ENCODE data around the gene PAN2.
"Not testable (repeated sequence)": the region's sequence is repeated elsewhere in the genome, so short reads cannot be mapped to it uniquely, and the experiment has no call there.

PAN2 gene, protein sequence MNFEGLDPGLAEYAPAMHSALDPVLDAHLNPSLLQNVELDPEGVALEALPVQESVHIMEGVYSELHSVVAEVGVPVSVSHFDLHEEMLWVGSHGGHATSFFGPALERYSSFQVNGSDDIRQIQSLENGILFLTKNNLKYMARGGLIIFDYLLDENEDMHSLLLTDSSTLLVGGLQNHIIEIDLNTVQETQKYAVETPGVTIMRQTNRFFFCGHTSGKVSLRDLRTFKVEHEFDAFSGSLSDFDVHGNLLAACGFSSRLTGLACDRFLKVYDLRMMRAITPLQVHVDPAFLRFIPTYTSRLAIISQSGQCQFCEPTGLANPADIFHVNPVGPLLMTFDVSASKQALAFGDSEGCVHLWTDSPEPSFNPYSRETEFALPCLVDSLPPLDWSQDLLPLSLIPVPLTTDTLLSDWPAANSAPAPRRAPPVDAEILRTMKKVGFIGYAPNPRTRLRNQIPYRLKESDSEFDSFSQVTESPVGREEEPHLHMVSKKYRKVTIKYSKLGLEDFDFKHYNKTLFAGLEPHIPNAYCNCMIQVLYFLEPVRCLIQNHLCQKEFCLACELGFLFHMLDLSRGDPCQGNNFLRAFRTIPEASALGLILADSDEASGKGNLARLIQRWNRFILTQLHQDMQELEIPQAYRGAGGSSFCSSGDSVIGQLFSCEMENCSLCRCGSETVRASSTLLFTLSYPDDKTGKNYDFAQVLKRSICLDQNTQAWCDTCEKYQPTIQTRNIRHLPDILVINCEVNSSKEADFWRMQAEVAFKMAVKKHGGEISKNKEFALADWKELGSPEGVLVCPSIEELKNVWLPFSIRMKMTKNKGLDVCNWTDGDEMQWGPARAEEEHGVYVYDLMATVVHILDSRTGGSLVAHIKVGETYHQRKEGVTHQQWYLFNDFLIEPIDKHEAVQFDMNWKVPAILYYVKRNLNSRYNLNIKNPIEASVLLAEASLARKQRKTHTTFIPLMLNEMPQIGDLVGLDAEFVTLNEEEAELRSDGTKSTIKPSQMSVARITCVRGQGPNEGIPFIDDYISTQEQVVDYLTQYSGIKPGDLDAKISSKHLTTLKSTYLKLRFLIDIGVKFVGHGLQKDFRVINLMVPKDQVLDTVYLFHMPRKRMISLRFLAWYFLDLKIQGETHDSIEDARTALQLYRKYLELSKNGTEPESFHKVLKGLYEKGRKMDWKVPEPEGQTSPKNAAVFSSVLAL

DNA sequence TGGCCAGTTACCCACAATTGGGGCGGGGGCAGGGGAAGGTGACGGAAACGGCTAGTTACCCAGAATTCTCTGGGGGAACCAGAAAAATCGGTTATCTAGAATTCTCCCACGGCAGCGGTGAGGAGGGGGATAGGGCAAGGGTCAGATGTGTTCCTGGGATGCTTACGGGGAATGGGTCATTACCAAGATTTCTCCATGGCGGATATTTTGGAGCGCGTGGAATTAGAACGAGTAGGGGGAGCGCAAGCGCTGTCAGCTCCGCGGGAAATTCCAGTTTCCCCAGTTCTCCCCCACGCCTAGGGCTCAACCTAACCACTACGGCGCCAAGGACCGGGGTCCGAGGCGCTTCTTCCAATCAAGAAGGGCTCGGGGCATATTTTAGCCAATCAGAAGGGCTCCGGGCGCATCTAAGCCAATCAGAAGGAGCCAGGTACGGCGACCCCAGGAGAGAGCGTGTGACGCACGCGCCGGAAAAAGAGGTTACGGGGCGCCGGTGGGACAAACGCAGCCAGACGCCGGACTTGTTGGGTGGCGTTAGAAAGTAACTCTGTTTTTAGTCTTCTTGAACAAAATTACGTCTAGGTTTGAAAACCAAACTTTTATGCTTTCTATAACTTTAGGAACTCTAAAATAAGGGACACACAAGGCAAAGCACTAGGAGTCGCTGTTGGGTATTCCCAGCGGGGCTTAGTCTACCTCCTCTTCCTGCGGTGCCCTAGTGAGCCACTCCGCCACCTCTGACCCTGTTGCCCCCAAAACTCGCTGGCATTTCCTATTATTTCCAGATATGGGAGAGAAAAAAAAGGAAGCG, at the start of gene PAN2:
Gene PAN2 (minus strand): TSS at position 322 of the 811 bp plus-strand sequence. CDS start 906 bp downstream, outside the sequence.
- peak; percentile 91 to 92 for DNase-seq

GRCh38 chr12:56382611-56383010, 48.8 kb upstream of the PAN2 start:
- no peak for DNase-seq

DNA sequence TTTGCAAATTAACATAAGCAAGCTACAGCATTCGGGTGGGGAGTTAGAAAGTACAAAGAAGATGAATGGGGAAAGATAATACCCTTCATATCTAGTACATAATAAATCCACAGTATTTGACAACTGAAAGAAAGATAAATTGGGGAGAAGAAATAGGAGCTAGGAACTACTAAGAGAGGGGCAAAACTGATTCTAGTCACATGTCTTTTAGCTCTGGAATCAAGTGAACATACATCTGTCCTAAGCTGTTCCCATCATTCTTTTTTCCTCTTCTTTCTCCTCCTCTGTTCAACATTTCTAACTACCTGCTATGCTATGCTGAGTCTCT, 44.2 kb upstream of the PAN2 start:
- DNase-seq: no peak

DNA sequence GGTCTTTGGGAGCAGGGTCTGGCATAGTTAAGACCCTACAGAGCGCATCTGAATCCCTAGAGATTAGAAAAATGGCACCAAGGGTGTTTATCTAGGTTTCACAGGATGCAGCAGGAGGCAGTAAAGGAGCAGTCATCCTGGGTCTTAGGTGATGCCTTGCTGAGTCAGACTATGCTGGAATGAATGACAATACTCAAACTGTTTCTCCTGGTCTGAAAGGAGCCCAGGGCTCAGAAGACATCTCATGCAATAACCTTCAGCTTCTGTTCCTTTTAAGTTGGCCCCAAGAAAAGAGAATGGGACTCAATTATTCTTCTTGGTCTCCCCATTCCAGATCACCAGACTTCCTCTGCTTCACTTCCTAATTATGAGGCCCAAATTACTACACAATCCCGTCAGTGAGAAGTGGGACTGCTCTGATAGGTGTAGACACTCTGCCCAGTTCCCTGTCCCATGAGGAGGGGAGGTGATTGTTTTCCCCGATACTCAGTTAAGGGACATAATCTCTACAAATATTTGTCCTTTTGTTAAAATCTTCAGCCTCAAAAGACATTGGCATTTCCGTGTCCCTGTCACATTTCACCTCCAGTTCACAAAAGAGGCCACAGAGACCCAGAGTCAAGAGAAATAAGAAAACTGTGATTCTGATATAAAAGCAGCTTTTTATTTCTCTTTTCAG, 43.6 kb upstream of the PAN2 start:
- no peak for DNase-seq

GRCh38 chr12:56375598-56376434, 42.0 kb upstream of the PAN2 start:
- no peak for DNase-seq

DNA sequence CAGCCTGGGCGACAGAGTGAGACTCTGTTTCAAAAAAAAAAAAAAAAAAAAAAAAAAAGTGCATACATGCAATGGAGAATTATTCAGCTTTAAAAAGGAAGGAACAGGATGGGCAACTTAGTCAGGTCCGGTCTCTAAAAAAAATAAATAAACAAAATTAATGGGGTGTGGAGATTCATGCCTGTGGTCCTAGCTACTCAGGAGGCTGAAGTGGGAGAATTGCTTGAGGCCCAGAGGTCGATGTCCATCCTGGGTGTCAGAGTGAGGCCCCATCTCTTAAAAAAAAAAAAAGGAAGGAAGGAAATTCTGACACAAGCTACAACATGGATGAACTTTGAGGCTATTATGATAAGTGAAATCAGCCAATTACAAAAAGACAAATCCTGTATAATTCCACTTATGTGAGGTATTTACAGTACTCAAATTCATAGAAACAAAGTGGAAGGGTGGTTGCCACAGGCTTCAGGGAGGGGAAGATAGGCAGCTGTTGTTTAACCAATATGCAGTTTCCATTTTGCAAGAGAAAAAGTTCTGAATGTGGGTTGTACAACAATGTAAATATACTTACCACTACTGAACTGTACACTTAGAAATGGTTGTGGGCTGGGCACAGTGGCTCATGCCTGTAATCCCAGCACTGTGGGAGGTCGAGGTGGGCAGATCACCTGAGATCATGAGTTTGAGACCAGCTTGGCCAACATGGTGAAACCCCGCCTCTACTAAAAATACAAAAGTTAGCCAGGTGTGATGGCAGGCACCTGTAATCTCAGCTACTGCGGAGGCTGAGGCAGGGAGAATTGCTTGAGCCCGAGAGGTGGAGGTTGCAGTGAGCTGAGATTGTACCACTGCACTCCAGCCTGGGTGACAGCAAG, 41.2 kb upstream of the PAN2 start:
- no peak for DNase-seq

DNA sequence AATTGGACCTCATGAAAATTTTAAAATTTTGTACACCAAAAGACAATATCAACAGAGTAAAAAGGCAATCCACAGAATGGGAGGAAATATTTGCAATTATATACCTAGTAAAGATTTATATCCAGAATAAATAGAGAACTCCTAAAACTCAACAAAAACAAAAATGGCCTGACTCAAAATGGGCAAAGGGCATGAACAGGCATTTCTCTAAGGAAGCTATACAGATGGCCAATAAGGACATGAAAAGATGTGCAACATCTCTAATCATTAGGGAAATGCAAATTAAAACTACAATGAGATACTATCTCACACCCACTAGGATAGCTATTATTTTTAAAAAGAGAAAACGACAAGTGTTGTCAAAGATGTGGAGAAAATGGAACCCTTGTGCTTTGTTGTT, 39.7 kb upstream of the PAN2 start:
- DNase-seq: no peak

- DNase-seq: no peak
Observed at GRCh38 chr12:56366948-56367347, 33.1 kb upstream of the PAN2 start.

DNA sequence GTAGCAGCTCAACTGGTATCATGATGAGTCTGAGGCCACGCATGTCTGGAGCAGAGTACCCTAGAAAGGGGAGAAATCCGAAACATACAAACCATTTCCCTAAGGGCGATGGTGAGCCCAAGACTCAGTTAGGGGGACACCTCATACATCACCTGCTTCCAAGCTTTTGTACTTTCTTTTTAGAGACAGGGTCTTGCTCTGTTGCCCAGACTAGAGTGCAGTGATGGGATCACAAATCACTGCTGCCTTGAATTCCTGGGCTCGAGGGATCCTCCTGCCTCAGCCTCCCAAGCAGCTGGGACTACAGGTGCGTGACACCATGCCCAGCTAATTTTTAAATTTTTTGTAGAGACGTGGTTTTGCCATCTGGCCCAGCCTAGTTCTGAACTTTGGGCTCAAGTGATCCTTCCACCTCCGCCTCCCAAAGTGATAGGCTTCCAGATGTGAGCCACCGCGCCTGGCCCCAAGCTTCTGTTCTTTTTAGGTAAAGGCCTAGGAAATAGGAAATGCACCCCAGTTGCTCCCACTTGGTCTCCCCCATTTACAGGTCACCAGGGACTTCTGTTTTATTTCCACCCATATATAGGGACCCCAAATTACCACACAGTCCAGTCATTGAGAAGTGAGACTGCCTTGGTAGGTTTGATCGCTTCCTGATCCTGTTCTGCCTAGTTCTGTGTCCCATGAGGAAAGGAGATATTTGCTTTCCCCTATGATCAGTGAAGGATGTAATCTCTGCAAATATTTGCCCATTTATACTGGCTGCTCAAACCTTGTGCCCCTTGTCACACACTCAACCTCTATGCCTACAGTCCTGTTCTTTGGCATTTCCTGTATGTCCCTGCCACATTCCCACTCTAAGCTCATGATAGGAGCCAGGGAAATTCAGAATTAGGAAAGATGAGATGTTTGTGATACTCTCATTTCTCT, 28.6 kb upstream of the PAN2 start, which contains the start of gene APOF:
Gene APOF (minus strand): TSS at position 728 of the 930 bp plus-strand sequence. CDS start 112 bp downstream, at position 616.
- no peak for DNase-seq

GRCh38 chr12:56361487-56362129, 27.8 kb upstream of the PAN2 start:
- DNase-seq: no peak

DNA sequence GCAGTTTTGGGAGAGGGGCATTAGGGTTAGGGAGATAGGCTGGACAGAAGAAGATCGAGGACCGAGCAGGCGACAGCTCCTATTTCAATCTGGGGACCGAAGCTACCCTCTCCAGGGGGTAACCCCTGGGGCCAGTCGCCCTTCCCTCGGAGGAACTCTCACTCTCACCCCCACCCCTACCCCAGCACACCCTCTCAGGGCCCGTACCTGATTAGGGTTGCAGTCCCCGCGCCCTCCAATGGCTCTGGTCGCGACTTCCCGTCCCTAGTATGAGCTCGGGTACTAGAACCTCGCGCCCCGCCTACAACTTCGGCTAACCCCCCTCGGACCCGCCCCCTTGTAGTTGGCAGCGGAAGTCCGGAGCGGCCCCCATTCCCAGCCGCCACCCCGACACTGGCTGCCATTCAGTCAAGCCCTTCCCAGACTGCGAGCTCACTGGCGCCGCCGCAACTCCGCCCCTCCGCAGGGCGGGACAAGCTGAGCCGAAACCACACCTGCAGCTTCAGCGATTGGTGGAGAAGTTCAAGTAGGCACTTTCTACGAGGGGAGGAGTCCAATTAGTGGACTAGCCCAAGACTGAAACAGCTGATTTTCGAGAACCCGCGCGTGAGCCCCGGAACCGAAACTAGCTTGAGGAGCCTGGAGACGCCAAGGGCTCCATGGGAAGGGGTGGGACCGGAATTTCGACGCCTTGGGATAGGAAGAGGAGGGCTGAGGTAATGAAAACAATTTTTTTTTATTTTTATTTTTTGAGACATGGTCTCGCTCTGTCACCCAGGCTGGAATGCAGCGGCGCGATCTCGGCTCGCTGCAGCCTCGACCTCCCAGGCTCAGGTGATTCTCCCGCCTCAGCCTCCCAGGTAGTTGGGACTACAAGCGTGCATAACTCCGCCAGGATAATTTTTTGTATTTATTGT, 26.3 kb upstream of the PAN2 start, which contains the start of gene STAT2:
Gene STAT2 (minus strand): TSS at position 257 of the 917 bp plus-strand sequence. CDS start 3,536 bp downstream, outside the sequence.
- DNase-seq: peak; percentile 99

GRCh38 chr12:56358836-56359532, 25.2 kb upstream of the PAN2 start:
- no peak for DNase-seq

DNA sequence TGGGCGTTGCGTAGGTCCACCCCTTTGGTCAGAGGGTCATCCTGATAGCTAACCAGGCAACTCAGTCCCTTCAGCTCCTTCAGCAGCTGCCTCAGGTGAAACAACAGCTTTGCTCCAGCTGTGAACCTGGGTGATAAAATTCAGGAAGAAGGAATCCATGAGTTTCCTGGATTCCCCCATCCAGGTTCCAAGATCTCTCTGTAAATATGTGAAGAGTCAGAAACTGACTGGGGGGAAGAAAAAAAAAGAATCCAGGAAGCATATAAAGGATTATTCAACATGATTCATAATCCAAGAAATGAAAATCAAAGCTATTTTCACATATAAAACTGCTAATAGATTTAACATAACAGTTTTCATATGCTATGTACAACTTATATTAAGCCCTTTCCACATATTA, 17.5 kb upstream of the PAN2 start:
- DNase-seq: no peak

GRCh38 chr12:56350662-56351061, 16.9 kb upstream of the PAN2 start:
- no peak for DNase-seq

GRCh38 chr12:56348776-56349175, 15.0 kb upstream of the PAN2 start:
- no peak for DNase-seq

DNA sequence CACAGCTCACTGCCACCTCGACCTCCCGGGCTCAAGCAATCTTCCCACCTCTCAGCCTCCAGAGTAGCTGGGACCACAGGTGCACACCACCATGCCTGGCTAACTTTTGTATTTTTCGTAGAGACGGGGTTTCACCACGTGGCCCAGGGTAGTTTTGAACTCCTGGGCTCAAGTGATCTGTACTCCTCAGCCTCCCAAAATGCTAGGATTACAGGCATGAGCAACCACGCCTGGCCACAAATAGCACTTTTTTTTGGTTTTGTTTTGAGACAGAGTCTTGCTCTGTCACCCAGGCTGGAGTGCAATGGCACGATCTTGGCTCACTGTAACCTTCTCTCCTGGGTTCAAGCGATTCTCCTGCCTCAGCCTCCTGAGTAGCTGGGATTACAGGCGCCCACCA, 13.5 kb upstream of the PAN2 start:
- not testable (repeated sequence) for DNase-seq
